Upper lobe of left lung (tissue), 4 donors: ENCODE data around the gene ALPG.

Source experiments
- CTCF ChIP-seq, 6 experiments: fragments of 450-650 bp in 4 of 6; fragments of 200-600 bp in 2 of 6; sonication (generic) in 2 of 6; IDR thresholded peaks; one replicate each; pipeline ENCODE4 v1.5.1; 2016 to 2019; ENCODE audit warnings: antibody characterized with exemption in 6 of 6
- POLR2A ChIP-seq, 4 donors: fragments of 450-650 bp; IDR thresholded peaks; one replicate each; pipeline ENCODE4 v1.5.1; 2016 to 2017; ENCODE audit warnings: antibody characterized with exemption in 4 of 4, mild to moderate bottlenecking in 2 of 4

DNA sequence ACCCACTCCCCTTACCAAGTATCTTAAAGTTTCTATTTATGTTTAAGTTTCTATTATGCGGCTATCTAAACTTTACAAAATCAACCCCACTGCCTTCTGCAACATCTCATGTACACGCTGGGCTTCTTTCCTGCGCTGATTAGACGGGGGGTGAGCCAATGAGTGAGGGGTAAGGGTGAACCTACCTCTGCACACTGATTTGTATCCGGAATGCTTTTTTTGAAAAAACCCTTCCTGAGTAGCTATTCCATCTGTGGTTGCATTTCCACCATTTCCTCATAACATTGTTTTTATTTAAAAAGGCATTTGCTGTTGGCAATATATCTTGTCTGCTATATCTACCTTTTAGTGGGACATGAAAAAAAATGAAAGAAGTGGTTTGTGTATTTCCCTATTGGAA, 6.3 kb downstream of the ALPG start:
- no peak for TF ChIP-seq CTCF (IDR thresholded peaks at IDR 0.05)
- TF ChIP-seq POLR2A (IDR thresholded peaks at IDR 0.05): no peak
